Testis (tissue), 2 donors: Measurements from ENCODE around the gene CORO7.

Experiments
- CTCF ChIP-seq, 3 experiments: fragments of 450-650 bp in 2 of 3; fragments of 200-600 bp in 1 of 3; sonication (generic) in 1 of 3; IDR thresholded peaks; one replicate each; pipeline ENCODE4 v1.5.1; 2016 to 2019; ENCODE audit warnings: antibody characterized with exemption in 3 of 3, mild to moderate bottlenecking in 2 of 3, moderate library complexity in 1 of 3
- POLR2A ChIP-seq: fragments of 450-650 bp; IDR thresholded peaks from one replicate; pipeline ENCODE4 v1.6.1; 2017; ENCODE audit warnings: antibody characterized with exemption, mild to moderate bottlenecking, moderate library complexity

- TF ChIP-seq POLR2A (no peak), CTCF (IDR thresholded peaks at IDR 0.05) (no peak)
Measured at GRCh38 chr16:4426021-4426684, 9.8 kb upstream of the CORO7 start.
